DOHH2 (cell line): ENCODE measurements around the gene RGMA.

Experiments used
- H3F3A ChIP-seq: fragments of 200-600 bp; sonication (generic), shearing (Covaris generic); 2 replicates; pipeline ENCODE4 v1.6.0; 2016; ENCODE audit warnings: antibody characterized with exemption, mild to moderate bottlenecking; ENCODE audit not compliant: control insufficient read depth, insufficient read depth
- H3K27ac ChIP-seq: fragments of 200-600 bp; sonication (generic); 2 replicates; pipeline ENCODE4 v1.5.1; 2014; ENCODE audit warnings: low read depth, mild to moderate bottlenecking, low read length, moderate library complexity
- H3K27me3 ChIP-seq: fragments of 200-600 bp; sonication (generic); 2 replicates; pipeline ENCODE4 v1.6.1; 2014; ENCODE audit warnings: mild to moderate bottlenecking, low read length, mixed read lengths; ENCODE audit not compliant: control insufficient read depth
- H3K36me3 ChIP-seq: fragments of 200-600 bp; sonication (generic); 2 replicates; pipeline ENCODE4 v1.6.1; 2014; ENCODE audit warnings: mild to moderate bottlenecking, low read length, moderate library complexity, mixed read lengths; ENCODE audit not compliant: control insufficient read depth
- H3K4me1 ChIP-seq: fragments of 200-600 bp; sonication (generic); 2 replicates; pipeline ENCODE4 v1.6.1; 2014; ENCODE audit warnings: mild to moderate bottlenecking, low read length, mixed read lengths; ENCODE audit not compliant: control insufficient read depth
- H3K4me2 ChIP-seq: fragments of 200-600 bp; sonication (generic); 2 replicates; pipeline ENCODE4 v1.6.0; 2014; ENCODE audit warnings: mild to moderate bottlenecking, low read length, moderate library complexity
- H3K4me3 ChIP-seq: fragments of 200-600 bp; sonication (generic); 2 replicates; pipeline ENCODE4 v1.5.1; 2014; ENCODE audit warnings: mild to moderate bottlenecking, low read length, mixed read lengths
- H3K79me2 ChIP-seq: fragments of 200-600 bp; sonication (generic); 2 replicates; pipeline ENCODE4 v1.6.1; 2014; ENCODE audit warnings: mild to moderate bottlenecking, low read length, mixed read lengths; ENCODE audit not compliant: control insufficient read depth
- H3K9me2 ChIP-seq: fragments of 200-600 bp; sonication (generic); replicated peaks from 2 replicates; pipeline ENCODE4 v1.6.1; 2014; ENCODE audit warnings: mild to moderate bottlenecking, low read length, mixed read lengths; ENCODE audit not compliant: control insufficient read depth
- H3K9me3 ChIP-seq: fragments of 200-600 bp; sonication (generic); 2 replicates; pipeline ENCODE4 v1.6.1; 2014; ENCODE audit warnings: antibody characterized with exemption, low read length, mixed read lengths; ENCODE audit not compliant: control insufficient read depth, insufficient read depth
- H4K20me1 ChIP-seq: fragments of 200-600 bp; sonication (generic); 2 replicates; pipeline ENCODE4 v1.6.0; 2014; ENCODE audit warnings: low read depth, mild to moderate bottlenecking, antibody characterized with exemption, low read length, moderate library complexity; ENCODE audit not compliant: control insufficient read depth, insufficient read depth
- CTCF ChIP-seq: fragments of 200-600 bp; sonication (generic); IDR thresholded peaks from one replicate; pipeline ENCODE4 v1.5.1; 2014; ENCODE audit warnings: antibody characterized with exemption, mild to moderate bottlenecking, low read depth, low read length; ENCODE audit not compliant: poor library complexity, severe bottlenecking
- EZH2phosphoT487 ChIP-seq: fragments of 200-600 bp; sonication (generic); IDR thresholded peaks from 2 replicates; pipeline ENCODE4 v1.6.1; 2017; ENCODE audit warnings: borderline replicate concordance, mild to moderate bottlenecking, antibody characterized with exemption, low read length, moderate library complexity, mixed read lengths

Gene RGMA

DNA sequence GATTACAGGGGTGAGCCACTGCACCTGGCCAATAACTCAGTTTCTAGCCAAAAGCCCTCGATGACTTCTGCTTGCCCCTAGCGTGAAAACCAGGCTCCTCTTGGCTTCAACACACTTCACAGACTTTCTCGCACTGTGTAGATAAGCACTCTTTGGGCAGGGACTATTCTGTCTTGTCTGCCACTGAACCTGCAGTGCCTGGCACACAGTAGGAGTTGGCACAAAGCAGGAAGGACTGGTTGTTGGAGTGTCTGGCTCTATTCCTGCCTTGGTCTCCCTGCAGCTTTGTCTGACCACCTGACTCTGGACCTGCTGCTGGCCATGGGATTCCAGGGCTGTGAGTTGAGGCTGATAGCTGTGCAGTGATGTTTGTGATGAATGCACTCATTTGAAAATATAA is 46.4 kb upstream of the RGMA start:
- H3F3A ChIP-seq: no peaks in the 10 kb centered on the region
- H3K36me3 ChIP-seq: no peaks in the 10 kb centered on the region
- H3K27ac ChIP-seq: no peak overlapping the region
- H3K9me2 ChIP-seq: no peaks in the 10 kb centered on the region
- no peak overlapping the region for H3K4me2 ChIP-seq
- H3K4me1 ChIP-seq: no peaks in the 10 kb centered on the region
- no peak overlapping the region for H3K4me3 ChIP-seq
- H4K20me1 ChIP-seq: no peaks in the 10 kb centered on the region
- TF ChIP-seq EZH2phosphoT487 (no peak), CTCF (no peak)
- H3K79me2 ChIP-seq: no peaks in the 10 kb centered on the region
- no peaks in the 10 kb centered on the region for H3K9me3 ChIP-seq
- H3K27me3 ChIP-seq: no peaks in the 10 kb centered on the region

DNA sequence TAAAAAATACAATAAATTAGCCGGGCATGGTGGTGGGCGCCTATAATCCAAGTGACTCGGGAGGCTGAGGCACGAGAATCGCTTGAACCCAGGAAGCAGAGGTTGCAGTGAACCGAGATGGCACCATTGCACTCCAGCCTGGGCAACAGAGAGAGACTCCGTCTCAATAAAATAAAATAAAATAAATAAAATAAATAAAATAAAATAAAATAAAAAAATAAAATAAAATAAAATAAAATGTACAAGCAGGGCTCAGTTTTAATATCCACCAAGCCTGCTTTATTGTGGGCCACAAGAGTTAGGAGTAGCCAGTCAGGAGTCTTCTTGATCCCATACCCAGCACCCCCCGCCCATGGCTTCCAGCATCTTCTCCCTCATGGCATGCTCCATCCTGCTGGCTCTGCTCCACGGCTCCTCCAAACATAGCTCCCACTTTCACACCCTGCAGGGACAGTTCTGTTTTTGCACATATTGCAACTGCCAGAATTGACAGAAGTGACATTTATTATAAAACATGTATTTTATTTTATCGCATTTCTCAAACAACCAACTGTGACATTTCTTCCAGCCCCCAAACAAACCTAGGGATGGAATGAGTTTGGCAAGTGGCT is 42.6 kb upstream of the RGMA start:
- Histone ChIP-seq H3K9me3 (no peaks in the 10 kb centered on the region), H3K27ac (no peak overlapping the region), H3K36me3 (no peaks in the 10 kb centered on the region), H3K4me3 (no peak overlapping the region), H3K4me2 (no peak overlapping the region), H3K27me3 (no peaks in the 10 kb centered on the region), H3K4me1 (no peaks in the 10 kb centered on the region), H3K79me2 (no peaks in the 10 kb centered on the region), H4K20me1 (no peaks in the 10 kb centered on the region), H3F3A (no peaks in the 10 kb centered on the region), H3K9me2 (no peaks in the 10 kb centered on the region)
- TF ChIP-seq CTCF: no peak
- TF ChIP-seq EZH2phosphoT487: no peak

DNA sequence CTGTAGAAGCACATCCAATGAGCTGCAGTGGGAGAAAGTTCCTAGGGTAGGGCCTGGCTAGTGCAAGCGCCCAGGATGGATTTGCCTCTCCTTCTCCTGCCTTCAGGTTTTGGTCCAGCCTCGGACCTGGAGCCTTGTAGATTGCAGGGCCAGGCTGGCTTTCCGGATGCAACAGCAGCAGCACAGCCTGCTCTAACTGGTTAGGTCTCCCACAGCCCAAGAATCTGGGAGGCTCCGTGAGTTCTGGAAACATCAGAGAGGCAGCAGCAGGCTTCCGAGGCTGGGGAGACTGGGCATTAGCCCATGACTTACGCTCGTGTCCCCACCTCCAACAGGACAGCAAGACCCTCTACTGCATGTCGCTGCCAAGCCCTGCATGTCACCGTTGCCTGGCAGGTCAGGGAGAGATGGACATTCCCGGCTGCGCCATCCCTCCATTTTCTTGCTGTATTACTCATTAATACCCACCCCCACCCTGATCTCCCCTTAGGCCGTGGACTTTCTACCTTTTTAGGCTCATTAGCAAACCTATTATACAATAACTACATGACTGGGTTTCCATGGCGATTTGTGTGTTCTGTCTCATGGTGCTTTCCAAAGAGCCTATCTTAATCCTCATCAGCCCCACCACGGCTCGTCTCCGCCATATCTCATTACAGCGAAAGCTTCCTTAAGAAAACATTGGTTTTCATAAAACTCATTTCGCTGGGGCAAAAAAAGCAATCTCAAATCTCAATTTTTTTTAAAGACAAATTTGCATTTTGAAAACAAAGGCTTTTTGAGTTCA is 40.9 kb upstream of the RGMA start:
- Histone ChIP-seq H3K9me3 (no peaks in the 10 kb centered on the region), H3K9me2 (no peaks in the 10 kb centered on the region), H3K4me3 (no peak overlapping the region), H3K4me1 (no peaks in the 10 kb centered on the region), H3F3A (no peaks in the 10 kb centered on the region), H3K36me3 (no peaks in the 10 kb centered on the region), H3K79me2 (no peaks in the 10 kb centered on the region), H4K20me1 (no peaks in the 10 kb centered on the region), H3K4me2 (no peak overlapping the region), H3K27me3 (no peaks in the 10 kb centered on the region), H3K27ac (no peak overlapping the region)
- no peak for TF ChIP-seq EZH2phosphoT487
- no peak for TF ChIP-seq CTCF
